Endothelial cell of umbilical vein (primary cell): ENCODE data around the gene HLA-DPA1. TPM values are rescaled to one million over a fixed set of nuclear protein-coding genes. Genes with fewer than 3 reads are reported as not detected.

Experiments used
- BruUV-seq: library from RNA; stranded (reverse); fragments of 400-500 nt; replicated peaks from 2 replicates; lab custom pipeline; 2021; lab: Mats Ljungman, UMichigan
- CTCF ChIA-PET: fragments of 300-600, 350-600 bp; sonication (Branson Sonifier 250); formaldehyde crosslinking; loops from one replicate; lab custom pipeline; 2021; ENCODE audit warnings: antibody characterized with exemption, inconsistent platforms; lab: Charles Lee
- POLR2A ChIA-PET: fragments of 300-600, 350-600 bp; sonication (Branson Sonifier 250); formaldehyde crosslinking; loops from one replicate; lab custom pipeline; 2021; ENCODE audit warnings: antibody characterized with exemption, inconsistent platforms; lab: Charles Lee
- DNase-seq: peaks from one replicate; pipeline ENCODE4 v3.0.0-alpha.2; 2011; ENCODE audit warnings: low read depth, low spot score
- FAIRE-seq: peaks from 2 replicates; lab custom pipeline; 2011; peaks lifted over from hg19 to GRCh38; lab: Jason Lieb, UNC
- H2AFZ ChIP-seq: 2 replicates; pipeline ENCODE4 v1.6.0; 2012; ENCODE audit warnings: low read depth, low read length, control low read depth, inconsistent platforms
- H3K27ac ChIP-seq: 2 replicates; pipeline ENCODE4 v1.5.1; 2011; ENCODE audit warnings: low read depth, mild to moderate bottlenecking, control low read depth, low read length, moderate library complexity; ENCODE audit not compliant: insufficient read depth
- H3K27me3 ChIP-seq, 2 experiments: 2 replicates each; pipeline versions ENCODE4 v1.6.0 to v1.6.1; 2011; ENCODE audit warnings: low read length in 2 of 2, mixed read lengths in 1 of 2; ENCODE audit not compliant: control insufficient read depth in 2 of 2, insufficient read depth in 2 of 2
- H3K36me3 ChIP-seq, 2 experiments: 2 replicates in 1 of 2; 3 replicates in 1 of 2; pipeline ENCODE4 v1.5.1; 2011; ENCODE audit warnings: low read length in 2 of 2, mild to moderate bottlenecking in 1 of 2, moderate library complexity in 1 of 2; ENCODE audit not compliant: control insufficient read depth in 2 of 2, insufficient read depth in 2 of 2; ENCODE audit errors: extremely low read depth in 1 of 2
- H3K4me1 ChIP-seq: 3 replicates; pipeline ENCODE4 v1.5.1; 2011; ENCODE audit warnings: mild to moderate bottlenecking, low read length; ENCODE audit not compliant: control insufficient read depth, insufficient read depth; ENCODE audit errors: extremely low read depth
- H3K4me2 ChIP-seq: 2 replicates; pipeline ENCODE4 v1.6.1; 2011; ENCODE audit warnings: low read length, control low read depth, mixed read lengths; ENCODE audit not compliant: insufficient read depth
- H3K4me3 ChIP-seq, 3 experiments: fragments of 200-600 bp in 1 of 3; sonication (generic), shearing (Covaris generic) in 1 of 3; replicated peaks in 1 of 3; 2 replicates each; pipeline ENCODE4 v1.5.1; 2011 to 2016; ENCODE audit warnings: control low read depth in 3 of 3, low read length in 3 of 3, mild to moderate bottlenecking in 2 of 3, inconsistent platforms in 1 of 3, low read depth in 1 of 3, moderate library complexity in 1 of 3; ENCODE audit not compliant: insufficient read depth in 1 of 3
- H3K79me2 ChIP-seq: 2 replicates; pipeline ENCODE4 v1.6.0; 2012; ENCODE audit warnings: low read length, inconsistent platforms; ENCODE audit not compliant: control insufficient read depth, insufficient read depth
- H3K9ac ChIP-seq: replicated peaks from 2 replicates; pipeline ENCODE3; 2011; ENCODE audit warnings: low read length, control low read depth; ENCODE audit not compliant: insufficient read depth; ENCODE audit errors: extremely low read depth
- H3K9me1 ChIP-seq: replicated peaks from 3 replicates; pipeline ENCODE4 v1.6.0; 2011; ENCODE audit warnings: mild to moderate bottlenecking, low read length; ENCODE audit not compliant: control insufficient read depth, insufficient read depth; ENCODE audit errors: extremely low read depth
- H3K9me3 ChIP-seq: replicated peaks from 2 replicates; pipeline ENCODE4 v1.5.1; 2012; ENCODE audit warnings: low read length, inconsistent platforms; ENCODE audit not compliant: control insufficient read depth, insufficient read depth
- H4K20me1 ChIP-seq: replicated peaks from 2 replicates; pipeline ENCODE3; 2011; ENCODE audit warnings: mild to moderate bottlenecking, low read length; ENCODE audit not compliant: control insufficient read depth, insufficient read depth; ENCODE audit errors: extremely low read depth
- EZH2 ChIP-seq: IDR thresholded peaks from 2 replicates; pipeline ENCODE4 v1.6.1; 2012; ENCODE audit warnings: borderline replicate concordance, low read depth, mild to moderate bottlenecking, moderate library complexity, low read length, inconsistent platforms; ENCODE audit not compliant: severe bottlenecking
- FOS ChIP-seq: IDR thresholded peaks from 2 replicates; pipeline ENCODE4 v1.6.1; 2011; ENCODE audit warnings: mild to moderate bottlenecking, low read length, moderate library complexity, borderline replicate concordance; ENCODE audit not compliant: insufficient read depth
- GATA2 ChIP-seq: IDR thresholded peaks from 2 replicates; pipeline ENCODE4 v1.7.0; 2011; ENCODE audit warnings: low read depth, mild to moderate bottlenecking, moderate library complexity, mixed read lengths, low read length; ENCODE audit not compliant: insufficient read length, insufficient read depth
- JUN ChIP-seq: IDR thresholded peaks from 2 replicates; pipeline ENCODE4 v1.6.1; 2011; ENCODE audit warnings: borderline replicate concordance, low read depth; ENCODE audit not compliant: insufficient read length, insufficient read depth
- MAX ChIP-seq: IDR thresholded peaks from 2 replicates; pipeline ENCODE4 v1.6.1; 2011; ENCODE audit not compliant: insufficient read depth, insufficient read length
- MYC ChIP-seq: IDR thresholded peaks from one replicate; pipeline ENCODE4 v1.6.1; 2011; ENCODE audit warnings: mild to moderate bottlenecking, low read depth, low read length
- POLR2A ChIP-seq: IDR thresholded peaks from 2 replicates; pipeline ENCODE4 v1.6.1; 2012; ENCODE audit warnings: low read depth, mild to moderate bottlenecking, control low read depth, low read length
- POLR2AphosphoS5 ChIP-seq: IDR thresholded peaks from 2 replicates; pipeline ENCODE4 v1.6.1; 2012; ENCODE audit warnings: low read depth, mild to moderate bottlenecking, control low read depth, low read length, moderate library complexity; ENCODE audit not compliant: insufficient read depth
- dilution Hi-C: fragments of 300-500 bp; cut with MboI; formaldehyde crosslinking; loops from one replicate; pipeline ENCODE4 v1.15.0; 2019; ENCODE audit warnings: low sequenced_read_pairs; ENCODE audit not compliant: extremely low pct_ligation_motif_present
- intact Hi-C: fragments of 100-400 bp; cut with micrococcal nuclease; formaldehyde crosslinking; loops from one replicate; pipeline ENCODE4 v1.10.0; 2022
- polyA plus RNA-seq, 4 experiments: library from polyadenylated mRNA; depleted of rRNA in 3 of 4; stranded (reverse) in 3 of 4; unstranded in 1 of 4; fragments of >200 nt; gene quantifications; 2 replicates each; pipeline versions ENCODE4 v1.2.1 to v1.2.3, GENCODE V29; 2011 to 2012; ENCODE audit warnings: missing spikeins in 1 of 4
- total RNA-seq: library from RNA; stranded (reverse); gene quantifications from 2 replicates; pipeline ENCODE4 v1.2.3, GENCODE V29; 2021
- TF ChIP-seq, protein P1 (sequence below), 2 donors: IDR thresholded peaks; 1 replicate in 1 of 2; 2 replicates in 1 of 2; pipeline ENCODE4 v1.5.1; 2011; ENCODE audit warnings: low read length in 2 of 2, mild to moderate bottlenecking in 2 of 2, moderate library complexity in 2 of 2, control low read depth in 1 of 2, inconsistent platforms in 1 of 2, low read depth in 1 of 2; ENCODE audit not compliant: insufficient read depth in 1 of 2; ENCODE audit errors: extremely low read depth in 1 of 2

HLA-DPA1 gene
- total and polyA plus RNA-seq, 2 donors (not counting 3 experiments of a cell fraction or from before 2014, with no cell fraction given) = 23.2 TPM; not detected in 1

DNA sequence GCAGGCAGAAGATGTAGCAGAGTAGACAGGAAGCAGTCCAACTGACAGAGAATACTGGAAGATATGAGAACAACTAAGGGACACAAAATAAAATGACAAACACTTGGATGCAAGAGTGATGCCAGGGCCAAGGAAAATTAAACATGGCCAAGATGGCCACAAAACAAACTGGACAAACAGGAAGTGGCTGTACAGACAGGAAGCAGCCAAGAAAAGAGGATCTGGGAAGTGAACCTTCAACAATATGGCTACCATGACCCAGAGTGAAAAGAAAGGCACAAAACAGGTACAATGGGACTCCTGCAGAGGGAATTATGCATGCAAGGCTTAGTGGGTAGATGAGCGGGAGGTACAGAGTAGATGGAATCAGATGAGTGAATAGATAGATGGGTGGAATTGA, 31.4 kb upstream of the HLA-DPA1 start:
- FAIRE-seq (no peak), DNase-seq (no peak)
- ChIA-PET CTCF (no interaction called here), POLR2A (no interaction called here)
- no peaks in the 10 kb centered on the region for H3K36me3 ChIP-seq
- H3K27me3 ChIP-seq = peaks cover 19 to 33% of the 10 kb centered on the region in 2 experiments
- intact Hi-C loops = no loop called here
- no peaks in the 10 kb centered on the region for H3K4me1 ChIP-seq
- no peak overlapping the region for H3K27ac ChIP-seq
- no peak overlapping the region for H3K9ac ChIP-seq
- no peak overlapping the region for H3K4me2 ChIP-seq
- TF ChIP-seq FOS = no peak
- no peak for TF ChIP-seq JUN
- no peak for TF ChIP-seq GATA2
- TF ChIP-seq MAX = no peak
- TF ChIP-seq POLR2A = no peak
- TF ChIP-seq EZH2 = no peak
- TF ChIP-seq, protein P1, sequence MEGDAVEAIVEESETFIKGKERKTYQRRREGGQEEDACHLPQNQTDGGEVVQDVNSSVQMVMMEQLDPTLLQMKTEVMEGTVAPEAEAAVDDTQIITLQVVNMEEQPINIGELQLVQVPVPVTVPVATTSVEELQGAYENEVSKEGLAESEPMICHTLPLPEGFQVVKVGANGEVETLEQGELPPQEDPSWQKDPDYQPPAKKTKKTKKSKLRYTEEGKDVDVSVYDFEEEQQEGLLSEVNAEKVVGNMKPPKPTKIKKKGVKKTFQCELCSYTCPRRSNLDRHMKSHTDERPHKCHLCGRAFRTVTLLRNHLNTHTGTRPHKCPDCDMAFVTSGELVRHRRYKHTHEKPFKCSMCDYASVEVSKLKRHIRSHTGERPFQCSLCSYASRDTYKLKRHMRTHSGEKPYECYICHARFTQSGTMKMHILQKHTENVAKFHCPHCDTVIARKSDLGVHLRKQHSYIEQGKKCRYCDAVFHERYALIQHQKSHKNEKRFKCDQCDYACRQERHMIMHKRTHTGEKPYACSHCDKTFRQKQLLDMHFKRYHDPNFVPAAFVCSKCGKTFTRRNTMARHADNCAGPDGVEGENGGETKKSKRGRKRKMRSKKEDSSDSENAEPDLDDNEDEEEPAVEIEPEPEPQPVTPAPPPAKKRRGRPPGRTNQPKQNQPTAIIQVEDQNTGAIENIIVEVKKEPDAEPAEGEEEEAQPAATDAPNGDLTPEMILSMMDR (IDR thresholded peaks at IDR 0.05; ENCODE audit: extremely low read depth in 1 of 2, insufficient read depth in 1 of 2, low read depth in 1 of 2, low read length in 2 of 2) = no peak
- TF ChIP-seq MYC = no peak
- no peak for TF ChIP-seq POLR2AphosphoS5
- no peaks in the 10 kb centered on the region for H3K9me1 ChIP-seq
- dilution Hi-C loops = no loop called here
- H4K20me1 ChIP-seq = no peaks in the 10 kb centered on the region
- H2AFZ ChIP-seq = no peak overlapping the region
- H3K9me3 ChIP-seq = no peaks in the 10 kb centered on the region
- no peaks in the 10 kb centered on the region for H3K79me2 ChIP-seq
- no TSS peak for BruUV-seq
- no peak overlapping the region for H3K4me3 ChIP-seq
